NCI-H2196 treated with DMSO at 0.1 percent for 48 hours (cell line): ENCODE measurements around the gene FOXL2NB.
A peak's percentile ranks its signal among the peaks of the same experiment; 100 is the strongest.

Experiments
- DNase-seq: peaks from one replicate; lab custom pipeline; 2025; ENCODE audit not compliant: unreplicated experiment; lab: John Stamatoyannopoulos, UW

The FOXL2NB gene

DNA sequence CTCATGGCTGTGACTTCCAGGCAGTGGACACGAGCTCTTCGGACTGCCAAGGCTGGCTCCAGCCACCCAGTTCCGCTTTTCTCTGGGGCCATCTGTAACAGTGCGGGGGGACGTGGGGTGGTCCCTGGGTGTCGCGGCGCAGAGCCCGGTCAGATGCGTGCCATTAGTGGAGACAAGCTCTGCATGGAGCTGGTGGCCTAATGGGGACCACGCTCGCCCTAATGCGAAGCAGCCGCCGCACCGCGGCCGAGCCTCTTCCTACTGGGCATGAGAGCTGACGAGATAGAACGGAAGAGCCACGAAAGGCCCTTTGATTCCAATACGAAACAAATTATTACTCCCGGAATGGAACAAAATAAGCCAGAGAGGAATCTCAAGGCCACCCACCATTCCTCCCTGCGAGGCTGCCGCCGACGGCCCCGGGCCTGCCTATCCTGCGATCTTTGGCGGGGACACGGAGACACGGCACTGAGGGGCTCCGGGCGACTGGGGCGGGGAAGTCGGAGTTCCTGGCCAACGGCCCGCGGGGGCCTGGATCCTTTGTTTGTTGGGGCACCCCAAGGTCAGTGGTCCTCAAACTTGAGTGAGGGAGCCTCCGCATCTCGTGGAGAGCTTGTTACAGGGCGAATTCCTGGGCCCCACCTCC is 18.2 kb upstream of the FOXL2NB start:
- no peak for DNase-seq

DNA sequence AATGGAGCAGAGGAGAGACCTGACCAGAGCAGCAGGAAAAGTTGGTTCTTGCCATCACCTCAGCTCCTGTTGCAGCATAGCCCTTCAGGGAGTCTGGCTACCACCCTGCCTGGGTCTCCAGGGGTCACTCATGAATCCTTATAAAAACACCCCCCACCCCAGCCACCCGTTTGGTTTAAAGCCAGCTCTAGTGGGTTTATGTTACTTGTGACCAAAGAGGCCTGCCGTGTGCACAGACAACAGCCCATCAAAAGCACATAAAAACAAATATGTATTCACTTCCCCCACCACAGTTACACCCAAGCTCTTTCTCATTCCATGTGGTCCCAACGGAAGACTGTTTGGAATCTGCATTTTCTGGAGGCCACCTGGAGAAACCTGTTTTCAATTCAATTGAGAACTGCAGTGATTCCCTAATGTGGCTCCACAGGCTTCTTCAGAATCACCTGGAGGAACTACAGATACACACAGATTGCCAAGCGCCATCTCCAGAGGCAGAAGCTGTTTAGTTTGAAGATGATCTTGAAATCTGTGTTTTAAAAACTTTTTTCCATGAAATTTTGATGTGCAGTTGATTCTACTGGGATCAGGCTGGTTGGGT is 13.8 kb upstream of the FOXL2NB start:
- no peak for DNase-seq

DNA sequence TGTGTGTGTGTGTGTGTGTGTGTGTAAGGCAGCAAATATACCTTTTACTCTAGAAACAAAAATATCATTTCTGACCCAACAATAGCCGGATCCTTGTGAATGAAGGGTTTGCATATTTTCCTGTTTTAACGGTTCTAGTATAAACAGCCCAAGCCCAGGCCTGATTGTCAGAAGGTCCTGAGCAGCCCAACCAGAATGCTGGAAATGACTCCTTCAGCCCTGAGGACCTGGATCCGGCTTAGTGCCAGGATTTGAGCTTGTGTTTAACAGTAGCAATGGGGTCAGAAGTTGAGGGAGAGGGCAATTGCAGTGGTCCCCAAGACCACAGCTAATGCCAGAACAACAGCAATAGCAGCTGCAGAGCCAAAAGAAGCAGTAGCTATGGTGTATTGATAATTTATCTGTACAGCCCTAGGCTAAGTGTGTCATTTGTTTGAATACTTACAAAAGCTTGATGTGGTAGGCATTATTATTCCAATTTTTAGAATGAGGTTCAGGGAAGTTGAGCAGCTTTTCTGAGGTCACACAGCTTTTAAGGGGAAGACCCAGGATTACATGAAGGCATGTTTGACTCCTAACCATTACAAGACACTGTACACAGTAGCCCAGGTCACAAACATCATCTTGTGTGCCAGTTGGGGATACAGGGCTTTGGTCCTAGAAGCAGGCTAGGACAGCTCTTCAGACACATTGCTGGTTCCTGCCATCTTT is 12.9 kb upstream of the FOXL2NB start:
- DNase-seq, result no peak

DNA sequence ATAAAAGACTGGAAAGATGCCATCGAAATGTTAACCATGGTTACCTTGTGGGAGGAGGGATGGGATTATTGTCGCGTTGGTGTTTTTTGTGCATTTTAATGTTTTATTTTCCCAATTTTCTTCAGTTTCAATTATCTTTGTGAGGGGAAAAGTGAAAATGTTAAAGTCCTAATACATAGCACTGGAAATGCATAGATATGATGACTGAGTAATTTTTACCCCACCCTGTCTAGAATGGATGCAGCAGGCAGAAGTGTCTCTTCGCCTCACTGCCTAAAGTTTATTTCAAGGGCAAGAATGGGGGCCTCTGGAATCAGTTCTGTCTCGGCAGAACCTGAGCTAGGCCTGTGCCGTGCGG is 11.5 kb upstream of the FOXL2NB start:
- no peak for DNase-seq

DNA sequence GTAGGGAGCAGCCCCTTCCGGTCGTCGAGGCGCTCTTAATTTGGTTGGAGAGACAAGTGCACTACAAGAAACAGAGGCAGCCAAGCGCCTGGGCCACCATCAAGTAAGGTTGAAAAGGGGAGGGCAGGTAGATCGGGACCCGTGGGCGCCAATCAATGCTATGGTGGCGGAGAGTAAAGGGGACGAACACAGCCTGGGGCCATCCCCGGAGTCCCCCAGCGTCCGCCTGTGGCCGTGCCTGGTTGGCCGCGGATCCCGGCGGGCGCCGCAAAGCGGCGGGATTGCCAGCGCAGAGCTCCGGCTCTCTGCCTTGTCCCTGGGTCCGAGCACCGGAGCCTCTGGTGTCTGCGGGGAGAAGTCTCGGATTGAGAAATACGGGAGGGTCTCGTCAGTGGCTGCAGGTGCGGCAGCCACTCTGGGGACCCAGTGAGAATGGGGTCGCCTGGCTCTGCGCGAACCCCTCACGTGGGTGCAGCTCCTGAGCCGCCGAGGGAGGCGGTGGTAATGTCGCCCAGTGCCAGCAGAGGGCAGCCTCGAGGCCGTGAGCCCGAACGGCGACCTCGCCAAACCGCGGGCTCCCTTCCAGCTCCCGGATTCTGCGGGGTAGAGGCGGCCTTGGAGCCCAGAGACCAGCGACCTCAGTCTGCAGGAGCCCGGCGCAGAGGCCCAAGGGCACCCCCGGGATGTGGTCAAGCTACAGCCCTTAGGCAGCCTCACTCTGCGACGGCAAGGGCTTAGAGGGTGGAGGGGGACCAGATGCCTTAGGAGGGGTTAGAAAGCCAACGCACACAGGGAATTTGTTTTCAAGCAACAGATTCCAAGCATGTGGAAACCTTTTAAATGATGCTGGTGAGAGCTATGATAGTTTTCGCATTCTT is 10.9 kb upstream of the FOXL2NB start:
- peak; percentile 64 for DNase-seq

DNA sequence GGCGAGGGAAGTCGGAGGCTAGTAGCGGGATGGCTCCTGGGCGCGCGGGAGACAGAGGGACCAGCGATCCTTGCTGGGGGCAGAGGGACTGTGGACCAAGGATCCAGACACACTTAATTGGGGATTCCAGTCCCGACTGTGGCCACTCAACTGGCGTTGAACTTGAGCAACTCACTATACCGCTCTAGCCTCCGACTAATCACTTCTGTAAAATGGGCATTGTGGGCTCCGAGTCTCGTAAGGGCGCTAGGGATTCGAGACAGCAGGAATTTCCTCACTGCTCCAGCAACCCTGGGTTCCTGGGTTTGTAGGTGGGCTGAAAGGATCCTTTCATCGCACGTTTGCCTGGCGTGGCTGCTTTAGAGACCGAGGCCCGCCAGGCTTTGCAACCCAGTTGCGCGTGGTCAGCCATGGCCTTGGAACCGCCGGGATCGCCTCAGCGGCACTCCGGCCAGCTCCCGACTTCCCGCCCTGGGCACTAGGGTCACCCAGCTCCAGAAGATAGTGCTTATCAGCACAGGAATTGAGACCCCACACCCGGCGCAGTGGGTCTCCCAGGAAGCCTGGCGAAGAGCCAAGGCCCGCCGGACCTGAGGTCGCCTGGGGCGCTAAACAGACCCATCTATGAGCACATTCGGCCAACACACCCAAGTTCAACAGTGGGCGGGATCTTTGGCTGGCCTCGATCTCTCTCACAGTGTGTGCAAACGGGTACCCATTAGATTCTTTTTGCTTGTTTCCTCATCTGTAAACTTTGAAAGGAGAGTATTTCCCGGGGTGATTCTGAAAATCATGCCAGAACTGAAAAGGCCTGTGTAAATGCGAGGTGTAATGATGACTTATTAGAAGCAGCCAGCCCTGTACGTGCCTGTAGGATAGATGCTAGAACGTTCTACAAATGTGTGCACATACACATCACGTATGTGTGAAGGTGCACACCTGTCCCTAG is 10.0 kb upstream of the FOXL2NB start:
- no peak for DNase-seq

DNA sequence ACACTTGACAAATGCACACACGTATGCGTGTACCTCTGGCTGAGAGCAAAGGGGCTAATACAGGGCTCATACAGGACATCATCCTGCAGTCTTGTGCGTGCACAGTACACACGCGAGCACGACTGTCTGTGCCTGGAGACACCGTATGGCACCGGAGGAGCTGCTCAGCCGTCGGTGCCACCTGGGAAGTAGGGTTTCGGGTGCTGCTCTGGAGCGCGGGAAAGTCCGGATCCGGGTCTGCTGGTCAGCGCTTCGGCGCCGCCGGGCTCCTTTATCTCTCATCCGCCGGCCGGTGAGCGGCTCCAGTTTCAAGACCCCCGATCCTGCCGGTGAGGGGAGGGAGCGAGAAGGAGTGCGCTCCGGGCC is 9.3 kb upstream of the FOXL2NB start:
- DNase-seq, result no peak

DNA sequence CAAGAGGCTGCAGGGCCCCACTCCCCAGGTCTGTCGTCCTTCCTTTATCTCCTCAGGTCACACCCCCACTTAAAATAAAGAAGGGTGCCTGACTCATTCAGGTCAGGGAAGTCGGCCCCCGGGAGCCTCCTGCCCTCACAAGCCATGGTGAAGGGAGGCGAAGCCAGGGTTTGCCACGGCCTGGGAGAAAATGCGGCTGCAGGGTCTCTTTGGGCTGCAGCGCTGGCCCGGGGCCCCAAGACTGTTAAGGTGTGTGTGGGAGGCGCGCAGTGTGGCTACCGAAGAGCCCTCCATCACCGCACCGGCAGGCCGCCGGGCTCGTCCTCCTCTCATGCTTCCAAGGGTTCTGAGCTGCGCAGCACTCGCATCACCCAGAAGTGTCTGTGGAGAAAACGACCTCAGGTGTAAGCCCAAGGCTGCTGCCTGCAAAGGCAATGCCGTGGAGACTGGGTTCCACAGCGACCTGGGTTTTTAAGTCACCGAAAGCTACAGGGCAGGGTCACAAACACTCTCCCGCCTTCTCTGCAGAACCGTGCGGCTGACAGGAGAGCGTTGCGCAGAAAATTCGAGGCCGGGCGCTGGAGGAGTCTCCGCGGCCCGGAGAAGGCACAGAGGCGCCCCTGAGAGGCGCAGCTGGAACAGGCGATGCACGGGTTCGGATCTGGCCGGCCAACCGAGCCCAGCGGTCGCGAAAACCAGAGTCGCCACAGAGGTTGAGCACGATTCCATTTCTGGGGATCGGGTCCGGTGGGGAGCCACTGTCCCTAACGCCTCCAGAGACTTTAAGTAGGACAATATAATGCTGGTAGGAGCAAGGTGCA is 8.8 kb upstream of the FOXL2NB start:
- no peak for DNase-seq

DNA sequence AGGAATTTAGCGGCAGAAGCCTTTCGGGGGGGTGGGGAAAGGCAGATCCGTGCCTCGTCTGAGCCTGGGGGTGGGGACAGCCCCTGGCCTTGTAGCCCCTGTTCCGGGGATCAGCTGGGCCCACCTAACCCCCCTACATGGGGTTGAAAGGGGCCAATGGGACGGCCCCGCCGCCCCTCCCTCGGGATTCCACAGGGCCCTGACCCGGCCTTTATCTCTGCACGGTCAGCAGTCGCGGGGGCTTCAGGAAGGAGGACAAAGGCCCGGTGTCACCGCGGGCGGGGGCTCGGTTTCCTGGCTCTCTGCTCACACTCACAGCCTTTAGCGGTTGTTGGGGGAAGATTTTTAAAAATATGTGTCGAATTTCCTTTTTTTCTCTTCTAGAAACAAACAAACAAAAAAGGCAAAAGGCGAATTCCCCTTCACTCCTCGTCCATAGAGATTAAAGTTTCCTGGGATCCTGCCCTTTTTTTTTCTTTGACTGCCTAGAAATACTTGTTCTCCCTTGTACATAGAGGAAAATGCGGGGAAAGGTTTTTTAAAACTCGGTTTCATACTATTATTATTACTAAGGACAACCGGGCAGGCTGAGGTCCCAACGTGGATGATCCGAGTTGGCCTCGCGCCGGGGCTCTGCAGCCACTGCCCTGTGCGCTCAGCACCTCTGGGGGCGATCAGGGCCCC is 8.0 kb upstream of the FOXL2NB start:
- no peak for DNase-seq

DNA sequence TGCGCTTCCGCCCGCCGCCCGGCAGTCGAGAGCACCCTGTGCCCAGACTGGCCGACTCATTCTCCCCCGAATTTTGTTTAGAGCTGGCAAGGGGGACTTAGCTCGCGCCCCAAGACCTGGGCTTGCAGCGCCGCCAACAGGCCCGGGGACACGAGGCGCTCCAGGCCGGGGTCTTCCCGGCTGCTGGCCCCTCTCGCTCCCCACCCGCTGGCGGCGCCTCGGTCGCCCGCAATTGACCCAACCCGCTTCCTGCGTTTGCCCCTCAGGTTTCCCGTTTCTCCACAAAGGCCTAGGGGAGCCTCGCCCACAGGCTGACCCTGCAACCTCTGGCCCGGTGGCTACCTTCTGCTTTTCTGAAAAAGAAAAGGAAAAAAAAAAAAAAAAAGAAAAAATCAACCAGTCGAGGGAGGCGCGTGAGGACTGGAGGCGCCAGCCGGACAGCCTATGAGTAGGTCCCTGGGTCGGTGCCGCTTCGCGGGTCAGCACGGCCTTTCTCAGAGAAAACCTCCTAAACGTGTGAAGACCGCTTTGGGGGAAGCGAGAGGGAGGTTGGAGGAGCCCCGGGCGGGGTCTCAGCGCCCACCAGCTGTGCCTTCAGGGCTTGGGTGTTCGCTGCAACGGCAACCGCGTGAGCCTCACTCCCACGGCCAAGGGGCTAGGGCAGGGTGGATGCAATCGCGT is 7.3 kb upstream of the FOXL2NB start:
- DNase-seq, result no peak

DNA sequence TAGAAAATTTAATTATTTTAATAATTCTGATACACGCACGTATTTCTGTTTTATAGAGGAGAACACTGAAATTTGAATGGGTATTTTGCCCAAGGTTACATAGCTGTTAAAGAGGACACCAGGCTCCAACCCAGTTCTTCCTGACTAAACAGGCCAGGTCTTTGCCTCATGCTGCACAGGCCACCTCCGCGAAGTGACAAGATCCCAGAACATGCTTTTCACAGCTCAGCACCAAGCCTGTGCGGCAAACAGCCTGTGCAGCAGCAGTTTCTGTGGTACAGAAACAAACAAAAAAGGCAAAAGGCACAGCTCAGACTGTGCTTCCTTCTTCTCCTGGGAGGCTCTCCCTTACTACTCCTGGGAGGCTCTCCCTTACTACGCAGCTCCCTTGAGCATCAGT is 6.6 kb upstream of the FOXL2NB start:
- no peak for DNase-seq

DNA sequence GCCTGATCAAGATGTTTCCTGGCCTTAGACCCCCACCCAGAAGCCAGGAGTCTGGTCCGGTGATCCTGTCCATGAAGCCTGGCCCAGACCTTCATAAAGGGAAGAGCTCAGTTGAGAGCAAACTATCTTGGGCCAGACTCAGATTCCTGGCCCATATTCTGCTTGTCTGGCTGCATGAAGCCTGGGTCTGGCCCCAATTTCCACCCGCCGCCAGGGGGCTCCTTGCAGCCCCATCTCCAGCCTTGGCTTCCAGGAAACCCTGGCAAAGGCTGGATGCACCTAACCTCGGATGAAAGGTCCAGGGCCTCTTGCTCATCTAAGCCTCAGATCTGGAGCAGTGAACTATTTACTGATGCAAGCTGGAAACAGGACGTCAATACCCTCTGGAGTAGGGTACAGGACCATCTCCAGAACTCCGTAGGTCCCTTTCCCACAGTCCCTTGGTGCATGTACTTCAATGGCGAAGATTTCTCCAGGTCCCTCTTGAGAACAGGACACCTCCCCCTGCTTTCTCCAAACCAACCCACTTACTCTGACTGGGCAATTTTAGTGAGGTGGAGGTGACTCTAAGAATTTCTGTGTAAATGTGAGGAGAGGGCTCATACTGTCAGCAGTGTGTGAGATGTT is 5.6 kb upstream of the FOXL2NB start:
- no peak for DNase-seq

DNA sequence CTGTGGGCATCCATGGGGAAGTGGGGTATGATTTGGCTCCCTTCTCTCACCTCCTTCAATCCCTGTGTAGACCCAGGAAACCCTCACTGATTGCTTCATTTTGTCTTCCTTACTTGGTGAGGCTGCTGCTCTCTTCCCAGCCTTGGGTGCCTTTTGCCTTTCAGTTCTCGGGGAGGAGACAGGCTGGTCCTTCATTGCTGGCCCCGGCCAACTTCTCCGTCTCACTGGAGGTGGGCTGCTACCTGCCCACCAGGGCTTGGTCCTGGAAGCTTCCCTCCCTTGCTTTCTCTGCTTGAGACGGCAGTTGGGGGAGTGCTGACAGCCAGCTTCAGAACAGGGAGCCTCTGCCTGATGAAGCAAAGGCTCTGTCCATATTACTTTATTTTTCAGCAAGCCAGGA is 4.7 kb upstream of the FOXL2NB start:
- no peak for DNase-seq

DNA sequence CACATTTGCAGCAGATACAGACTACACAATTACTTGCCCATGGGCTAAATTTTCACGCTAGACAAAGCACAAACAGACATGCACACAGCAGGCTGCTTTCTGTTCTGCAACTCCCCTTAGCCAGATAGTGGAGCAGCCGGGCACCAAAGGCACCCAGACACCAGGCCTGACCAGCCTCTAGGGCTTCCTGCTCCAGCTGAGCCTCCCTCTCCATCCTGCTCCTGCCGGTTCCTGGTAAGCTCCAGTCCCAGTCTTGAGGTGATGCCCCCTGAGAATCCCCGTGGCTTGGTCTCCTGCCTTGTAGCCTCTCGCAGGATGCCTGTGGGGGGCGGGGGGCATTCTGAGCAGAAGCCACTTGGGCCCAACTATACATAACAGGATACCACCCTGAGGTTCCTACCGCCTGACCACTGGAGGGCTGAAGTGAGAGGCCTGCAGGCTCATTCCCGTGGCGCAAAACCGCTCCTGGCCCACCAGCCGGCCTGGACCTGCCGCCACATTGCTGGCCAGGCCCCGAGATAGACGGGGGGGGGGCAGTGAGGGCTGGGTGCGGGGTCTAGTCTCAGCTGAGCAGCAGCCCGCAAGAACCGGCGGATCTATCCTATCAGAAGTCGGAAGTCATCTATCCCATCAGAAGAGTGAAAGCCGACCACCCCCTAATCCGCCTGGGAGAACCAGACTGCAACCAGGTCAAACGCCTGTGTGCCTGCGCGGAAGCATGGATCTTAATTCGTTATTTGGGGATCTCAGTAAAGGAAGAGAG is 4.0 kb upstream of the FOXL2NB start:
- no peak for DNase-seq

DNA sequence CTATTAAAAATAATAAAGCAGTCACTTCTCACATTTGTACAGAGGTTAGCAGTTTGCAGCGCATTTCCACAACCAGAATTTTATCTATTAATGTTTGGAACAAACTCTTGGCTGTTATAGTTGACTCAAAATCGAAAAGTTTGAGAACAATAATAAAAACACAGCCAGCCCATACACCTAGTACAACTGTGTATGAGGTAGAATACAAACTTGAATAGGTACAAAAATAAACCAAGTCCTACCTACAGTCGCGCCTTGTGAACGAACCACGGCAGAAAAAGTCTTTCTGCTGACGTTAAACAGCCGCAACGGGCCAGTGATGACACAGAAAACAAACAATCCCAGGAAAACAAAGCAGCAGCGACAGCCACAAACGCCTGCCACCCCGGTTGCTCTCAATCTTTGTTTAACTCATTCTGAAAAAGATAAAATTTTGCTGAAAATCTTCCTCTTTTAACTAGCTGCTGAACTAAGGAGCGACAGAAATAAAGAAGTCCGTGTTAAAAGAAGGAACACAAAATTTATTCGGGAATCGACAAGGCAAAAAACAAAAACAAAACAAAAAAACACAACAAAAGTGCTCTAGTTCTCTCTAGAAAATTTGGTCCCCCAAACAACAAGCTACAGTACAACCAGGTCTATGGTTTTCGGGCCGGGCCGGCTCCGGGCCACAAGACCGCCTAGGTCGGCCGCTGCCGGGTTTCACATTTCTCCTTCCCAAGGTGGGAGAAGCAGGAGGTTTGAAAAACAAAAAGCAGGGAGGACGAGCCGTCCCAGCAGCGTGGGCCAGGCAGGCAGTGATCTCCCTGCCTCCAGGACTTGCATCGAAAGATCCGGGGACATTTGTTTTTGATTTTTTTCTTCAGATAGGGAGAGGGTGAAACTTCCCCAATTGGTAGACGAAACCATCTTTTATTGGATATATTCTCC is 3.0 kb upstream of the FOXL2NB start:
- DNase-seq, result no peak

DNA sequence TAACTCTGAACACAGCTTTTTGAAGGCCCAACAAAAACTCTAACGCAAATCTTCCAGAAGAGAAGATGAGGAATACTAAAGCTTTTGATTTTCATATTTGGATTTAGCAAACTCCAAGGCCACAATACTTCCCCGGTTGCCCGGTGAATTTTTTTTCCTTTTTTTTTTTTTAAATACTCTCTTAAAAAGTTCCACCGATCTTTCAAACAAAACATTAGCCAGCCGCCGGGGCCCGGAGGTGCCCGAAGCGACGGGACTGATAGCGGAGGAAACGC is 2.4 kb upstream of the FOXL2NB start:
- no peak for DNase-seq
